ENCODE data around the gene BCKDHA.

- TF ChIP-seq CTCF (IDR thresholded peaks at IDR 0.05; ENCODE audit: low read length) (no peak), EZH2 (optimal IDR thresholded peaks at IDR 0.05; ENCODE audit: low read depth, low read length) (no peak), EZH2phosphoT487 (IDR thresholded peaks at IDR 0.05; ENCODE audit: low read length) (no peak)
Measured at GRCh38 chr19:41354343-41354953, 43.2 kb upstream of the BCKDHA start.

All from MM.1S (cell line).